Stimulated activated CD4-positive, alpha-beta T cell treated with anti-CD3 and anti-CD28 coated beads, Interleukin-12 subunit alpha, Interleukin-12 subunit beta, amount 100 ng/mL, for 48 hours (primary cell): ENCODE results near the gene MEDAG.
"Not testable (repeated sequence)": the region's sequence is repeated elsewhere in the genome, so short reads cannot be mapped to it uniquely, and the experiment has no call there.

ENCODE experiments used
- DNase-seq, 3 donors: peaks; one replicate each; pipeline ENCODE4 v3.0.0-alpha.2; 2020; ENCODE audit warnings: low read depth in 2 of 3, low spot score in 1 of 3

MEDAG gene

DNA sequence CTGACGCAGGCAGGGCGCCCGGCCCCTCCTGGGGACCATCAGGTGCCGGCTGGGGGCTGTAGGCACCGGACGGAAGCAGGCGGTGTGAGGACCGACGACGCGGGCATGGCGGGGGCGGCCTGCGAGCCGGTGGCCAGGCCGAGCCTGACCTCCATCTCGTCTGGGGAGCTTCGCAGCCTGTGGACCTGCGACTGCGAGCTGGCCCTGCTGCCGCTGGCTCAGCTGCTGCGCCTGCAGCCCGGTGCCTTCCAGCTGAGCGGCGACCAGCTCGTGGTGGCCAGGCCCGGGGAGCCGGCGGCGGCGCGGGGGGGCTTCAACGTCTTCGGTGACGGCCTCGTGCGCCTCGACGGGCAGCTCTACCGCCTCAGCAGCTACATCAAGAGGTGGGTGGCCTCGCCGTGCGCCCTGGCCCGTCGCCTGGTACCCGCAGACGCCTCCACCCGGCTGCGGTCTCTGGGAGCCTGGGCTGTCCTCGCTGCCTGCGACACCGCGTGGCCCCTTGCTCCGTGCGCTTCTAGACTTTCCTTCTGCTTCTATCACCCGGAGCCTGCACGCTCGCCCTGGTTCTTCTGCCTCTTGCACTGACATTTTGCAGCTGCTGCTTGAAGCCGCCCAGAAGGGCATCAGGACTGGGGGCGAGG, 460 bp downstream of the MEDAG start:
- DNase-seq: no peak

DNA sequence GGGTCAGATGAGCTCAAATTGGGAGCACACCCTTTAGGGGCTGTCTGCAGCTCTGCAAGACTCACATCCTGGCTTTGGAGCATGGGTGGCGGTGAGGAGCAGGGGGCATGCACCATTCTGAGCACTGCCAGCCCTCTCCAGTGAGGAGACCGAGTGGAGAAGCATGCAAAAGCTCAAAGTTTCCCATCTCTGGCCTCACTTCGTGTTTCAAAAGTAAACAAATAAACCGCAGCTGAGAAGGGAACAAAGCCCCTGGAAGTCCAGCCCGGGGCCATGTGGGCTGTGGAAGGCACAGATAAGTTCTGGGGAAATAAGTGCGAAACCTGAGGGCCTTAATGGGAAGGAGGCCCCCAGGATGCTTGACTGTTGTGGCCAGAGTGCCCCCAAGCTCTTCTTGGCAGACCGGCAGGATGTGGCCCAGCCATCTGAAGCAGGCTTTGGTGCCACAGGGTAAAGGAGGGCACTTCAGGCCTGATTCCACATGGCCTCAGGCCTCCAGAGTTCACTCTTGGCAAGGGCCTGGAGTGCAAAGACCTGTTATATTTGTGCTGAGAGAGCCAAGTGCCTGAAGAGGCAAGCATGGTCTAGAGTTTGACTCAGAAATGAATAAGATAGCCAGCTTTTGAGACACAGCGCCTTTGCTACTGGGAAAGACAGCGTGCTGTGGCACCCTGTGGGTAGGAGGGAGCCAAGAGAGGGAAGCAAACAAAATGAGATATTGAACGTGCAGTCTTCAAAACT, 1.2 kb downstream of the MEDAG start:
- no peak for DNase-seq

DNA sequence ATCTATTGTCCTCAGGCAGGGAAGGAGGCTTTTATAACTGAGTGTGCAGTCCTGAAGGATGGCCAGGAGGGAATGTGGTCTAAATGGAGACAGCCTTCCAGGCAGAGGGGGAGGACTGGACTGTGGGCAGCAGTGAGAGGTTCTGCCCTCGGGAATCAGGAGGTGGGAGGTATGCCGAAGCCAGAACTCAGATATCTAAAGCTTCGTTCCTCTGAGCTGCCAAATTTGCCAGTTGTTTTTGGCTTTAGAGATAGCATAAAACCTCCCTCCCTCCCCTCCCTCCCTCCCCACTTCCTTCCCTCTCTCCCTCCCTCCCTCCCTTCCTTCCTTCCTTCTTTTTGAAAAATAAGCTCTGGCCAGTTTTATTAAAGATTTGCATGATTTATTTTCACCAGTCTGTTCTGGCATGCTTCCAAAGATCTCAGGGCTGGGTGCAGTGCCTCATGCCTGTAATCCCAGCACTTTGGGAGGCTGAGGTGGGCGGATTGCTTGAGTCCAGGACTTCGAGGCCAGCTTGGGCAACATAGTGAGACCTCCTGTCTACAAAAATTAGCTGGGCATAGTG, 2.4 kb downstream of the MEDAG start:
- DNase-seq: no peak

DNA sequence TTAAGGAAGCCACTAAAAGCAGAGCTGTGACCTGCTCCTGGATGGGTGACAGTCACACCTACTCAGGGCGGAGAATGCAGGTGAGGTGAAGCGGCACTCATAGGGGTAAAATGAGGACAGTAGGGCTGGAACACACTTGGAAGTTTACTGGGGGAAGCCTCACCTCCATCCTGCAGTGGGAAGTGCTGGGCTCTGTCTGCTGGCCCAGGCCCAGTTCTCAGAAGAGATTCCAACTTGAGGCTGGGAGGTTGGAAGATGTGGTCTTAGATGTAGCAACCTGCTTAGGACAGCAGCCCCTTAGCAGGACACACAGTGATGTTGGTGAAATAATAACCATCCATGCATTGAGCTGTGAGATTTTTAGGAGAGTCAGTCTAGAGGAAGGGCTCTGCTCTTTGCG, 4.6 kb downstream of the MEDAG start:
- no peak for DNase-seq

DNA sequence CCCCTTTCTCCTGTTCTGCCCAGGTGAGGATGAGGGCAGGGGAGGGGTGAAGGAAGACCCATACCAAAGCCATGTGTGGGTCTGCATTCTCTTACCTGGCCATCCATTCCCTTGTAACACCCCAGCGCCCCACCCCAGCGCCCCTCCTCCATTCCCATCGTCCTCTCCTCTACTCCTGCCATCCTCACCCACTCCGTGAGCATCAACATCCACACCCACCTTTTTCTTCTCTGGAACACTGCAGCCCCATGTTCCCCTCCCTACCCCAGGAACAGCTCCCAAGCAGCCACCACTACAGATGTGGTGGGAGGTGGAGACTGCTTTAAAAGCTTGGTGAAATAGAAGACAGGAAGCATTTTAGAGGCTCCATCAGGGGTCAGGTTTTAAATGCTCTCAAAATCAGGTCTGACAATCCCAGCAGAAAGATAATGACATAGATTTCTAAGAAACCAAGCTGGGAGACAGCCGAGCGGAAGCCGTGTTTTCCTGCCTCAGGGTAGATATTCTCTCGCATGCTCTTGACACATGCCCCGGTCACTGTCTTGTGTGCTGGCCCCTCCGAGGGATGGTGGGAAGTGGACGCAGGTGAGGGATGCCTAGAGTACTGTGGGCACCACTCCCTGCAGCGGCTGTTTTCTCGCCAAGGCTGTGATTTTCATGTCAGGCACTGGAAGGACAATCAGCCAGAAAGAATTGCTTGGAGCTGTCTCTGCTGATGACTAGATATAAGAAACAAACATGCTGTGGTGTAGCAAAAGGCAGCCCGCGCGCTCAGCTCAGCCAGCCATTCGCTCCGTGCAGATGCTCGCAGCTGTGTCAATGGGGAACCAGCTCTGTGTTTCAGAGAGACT, 9.8 kb downstream of the MEDAG start:
- DNase-seq: no peak

DNA sequence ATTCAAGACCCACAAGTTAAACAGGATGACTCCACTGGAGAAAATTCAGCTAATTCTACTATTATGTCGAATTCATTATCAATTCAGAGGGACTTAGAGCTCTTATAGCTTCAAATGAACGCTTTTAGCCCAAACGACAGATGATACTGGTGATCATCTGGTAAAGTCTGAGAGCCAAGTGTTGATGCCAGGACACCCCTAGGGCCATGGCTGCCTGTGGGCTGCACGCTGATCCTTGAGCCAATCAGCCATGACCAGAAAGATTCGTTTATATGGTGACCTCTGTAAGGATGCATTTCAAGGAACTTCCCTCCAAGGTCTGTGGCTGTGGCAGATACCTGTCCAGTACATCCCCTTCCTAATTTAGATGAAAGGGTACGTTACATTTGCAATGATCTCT, 10.9 kb downstream of the MEDAG start:
- DNase-seq: no peak

DNA sequence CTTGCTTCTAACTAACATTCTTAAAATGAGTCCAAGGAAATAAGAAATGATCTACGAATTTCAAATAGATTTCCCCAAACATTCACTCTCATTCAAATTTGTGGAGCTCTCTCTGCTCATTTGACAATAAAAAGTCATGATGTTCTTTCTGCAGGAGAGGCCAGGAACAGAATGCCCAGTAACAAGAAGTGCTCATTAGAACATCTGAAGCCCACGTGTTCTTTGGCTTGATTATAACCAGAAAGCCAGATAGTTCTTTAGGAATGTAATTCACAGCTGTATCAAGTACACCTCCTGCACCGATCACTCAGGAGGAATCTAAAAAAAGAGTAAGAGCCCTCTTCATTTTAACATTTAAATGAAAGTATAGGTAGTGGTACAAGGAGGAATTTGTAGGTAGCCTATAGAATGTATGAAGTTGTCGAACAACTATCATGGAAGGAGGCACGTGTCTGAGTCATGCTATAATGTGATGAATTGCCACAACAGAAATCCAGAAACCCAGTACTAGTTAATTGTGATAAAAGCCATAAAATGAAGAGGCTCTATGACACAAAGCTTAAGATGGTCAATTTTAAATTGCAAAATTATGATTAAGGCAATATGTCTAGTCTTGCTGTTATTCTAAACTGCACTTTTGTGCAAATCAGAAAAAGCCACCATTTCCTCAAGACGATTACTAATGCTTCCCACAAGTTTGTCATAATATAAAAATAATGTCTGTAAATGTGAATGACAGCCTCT, 12.8 kb downstream of the MEDAG start:
- no peak for DNase-seq

DNA sequence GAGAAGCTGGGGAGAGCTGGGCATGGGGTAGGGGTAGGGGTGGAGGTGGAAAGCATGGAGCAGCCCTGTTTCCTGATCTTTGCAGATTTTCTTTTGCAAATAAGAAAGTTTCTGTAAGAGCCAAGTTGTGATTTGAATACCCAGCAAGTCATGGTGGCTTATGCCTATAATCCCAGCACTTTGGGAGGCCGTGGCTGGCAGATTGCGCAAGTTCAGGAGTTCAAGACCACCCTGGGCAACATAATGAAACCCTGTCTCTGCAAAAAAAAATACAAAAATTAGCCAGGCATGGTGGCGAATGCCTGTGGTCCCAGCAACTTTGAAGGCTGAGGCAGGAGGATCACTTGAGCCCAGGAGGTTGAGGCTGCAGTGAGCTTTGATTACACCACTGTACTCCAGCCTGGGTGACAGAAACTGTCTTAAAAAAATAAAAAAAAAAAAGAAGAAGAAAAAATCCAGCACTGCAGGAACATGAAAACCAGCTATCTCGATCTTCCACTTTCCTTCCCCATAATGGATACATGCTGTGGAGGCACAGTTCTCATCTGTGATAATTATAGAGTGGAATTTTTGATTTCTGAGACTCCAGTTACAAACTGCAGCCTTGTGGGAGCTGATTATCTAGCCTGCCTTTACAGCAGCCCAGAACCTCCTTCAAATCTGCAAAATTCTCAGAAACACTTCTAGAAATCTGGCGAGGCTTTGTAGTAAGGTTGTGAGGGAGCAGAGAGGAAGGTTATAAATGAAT, 14.3 kb downstream of the MEDAG start:
- no peak for DNase-seq

DNA sequence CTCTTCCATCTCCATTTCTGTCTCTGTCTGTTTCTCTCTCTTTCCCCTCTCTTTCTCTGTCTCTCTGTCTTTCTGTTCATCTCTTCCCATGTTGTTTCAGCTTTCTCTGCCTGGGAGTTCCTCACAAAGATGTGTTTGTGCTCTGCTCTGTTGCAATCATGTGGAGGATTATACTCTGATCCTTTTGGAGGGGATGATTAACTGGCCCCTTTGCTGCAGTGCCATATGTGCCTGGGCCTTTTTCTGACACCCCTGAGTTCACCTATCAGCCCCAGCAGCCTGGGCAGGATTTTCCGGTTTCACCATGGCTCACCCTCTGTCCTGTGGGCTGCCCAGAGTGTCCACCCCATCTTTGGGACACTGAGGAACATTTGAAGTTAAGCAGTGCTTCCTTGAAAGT, 17.3 kb downstream of the MEDAG start:
- no peak for DNase-seq

DNA sequence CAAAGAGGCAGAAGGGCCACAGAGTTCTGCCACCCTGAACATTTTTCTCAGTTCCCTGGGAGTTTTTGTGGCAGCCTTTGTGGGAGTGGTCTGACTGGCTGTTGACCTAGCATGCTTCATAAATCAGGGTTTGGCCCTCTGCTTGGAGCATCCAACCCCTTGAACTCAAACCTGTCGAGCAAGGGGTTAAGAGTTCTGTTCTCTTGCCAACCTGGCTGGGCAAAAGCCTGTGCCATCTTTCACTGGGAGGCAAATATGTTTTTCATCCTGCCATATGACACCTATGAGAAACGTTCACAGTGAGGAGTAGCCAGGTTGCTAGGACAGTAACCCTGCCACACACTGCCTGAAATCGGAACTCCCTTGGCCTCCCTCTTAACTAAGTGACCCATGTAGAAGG, 18.6 kb downstream of the MEDAG start:
- no peak for DNase-seq

DNA sequence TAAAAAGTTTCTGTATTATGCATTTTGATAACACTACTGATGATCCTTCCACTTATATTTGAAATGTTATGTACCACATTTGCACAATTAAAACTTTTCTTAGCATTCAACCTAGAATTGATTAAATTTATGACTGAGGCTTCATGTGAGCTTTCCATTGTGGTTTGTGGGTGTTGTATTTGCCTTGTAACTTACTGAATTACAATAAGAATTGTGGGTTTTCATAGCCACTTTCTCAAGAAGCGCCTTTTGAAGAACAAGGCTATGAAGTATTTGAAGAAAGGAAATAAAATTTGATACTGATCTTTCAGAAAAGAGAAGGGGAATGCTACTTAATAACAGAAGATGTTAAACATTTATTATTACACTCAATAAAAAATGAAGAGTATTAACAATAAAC, 19.4 kb downstream of the MEDAG start:
- DNase-seq: no peak

DNA sequence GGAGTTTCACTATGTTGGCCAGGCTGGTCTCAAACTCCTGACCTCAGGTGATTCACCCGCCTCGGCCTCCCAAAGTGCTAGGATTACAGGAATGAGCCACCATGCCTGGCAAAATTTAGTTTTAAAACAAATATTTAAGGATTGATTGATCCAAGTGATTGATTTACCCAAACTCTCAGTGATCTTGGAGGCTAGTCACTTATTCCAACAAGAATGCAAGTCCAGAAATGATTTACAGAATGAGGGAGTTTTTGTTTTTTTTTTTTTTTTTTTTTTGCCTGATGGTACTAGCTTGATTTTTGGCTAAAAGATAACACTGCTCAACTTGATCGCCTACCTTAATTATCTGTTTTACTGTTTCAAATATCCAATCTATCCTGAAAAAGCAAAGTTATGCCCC, 20.7 kb downstream of the MEDAG start:
- no peak for DNase-seq

DNA sequence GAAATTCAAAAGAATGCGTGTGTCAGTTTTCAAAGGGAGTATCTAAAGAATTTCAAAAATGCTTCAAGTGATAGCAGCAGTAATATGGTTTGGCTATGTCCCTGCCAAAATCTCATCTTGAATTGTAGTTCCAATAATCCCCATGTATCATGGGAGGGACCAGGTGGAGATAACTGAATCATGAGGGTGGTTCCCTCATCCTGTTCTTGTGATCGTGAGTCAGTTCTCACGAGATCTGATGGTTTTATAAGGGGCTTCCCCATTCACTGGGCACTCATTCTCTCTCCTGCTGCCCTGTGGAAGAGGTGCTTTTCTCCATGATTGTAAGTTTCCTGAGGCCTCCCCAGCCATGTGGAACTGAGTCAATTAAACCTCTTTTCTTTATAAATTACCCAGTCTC, 21.1 kb downstream of the MEDAG start:
- DNase-seq: not testable (repeated sequence)

DNA sequence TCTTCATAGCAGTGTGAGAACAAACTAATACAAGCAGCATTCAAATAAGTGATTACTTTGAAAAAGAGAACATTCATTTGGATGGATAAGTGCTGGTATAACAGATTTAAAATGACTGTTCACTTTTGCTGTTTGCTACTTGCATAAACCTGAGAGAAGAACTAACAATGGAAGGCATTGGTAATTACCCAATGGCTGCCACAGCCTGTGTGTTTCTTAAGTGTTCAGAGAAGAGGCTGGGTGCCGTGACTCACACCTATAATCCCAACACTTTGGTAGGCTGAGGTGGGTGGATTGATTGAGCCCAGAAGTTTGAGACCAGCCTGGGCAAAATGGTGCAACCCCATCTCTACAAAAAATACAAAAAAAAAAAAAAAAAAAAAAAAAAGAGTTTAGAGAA, 21.5 kb downstream of the MEDAG start:
- peak in 1 of 3 donors; percentile 11 for DNase-seq

DNA sequence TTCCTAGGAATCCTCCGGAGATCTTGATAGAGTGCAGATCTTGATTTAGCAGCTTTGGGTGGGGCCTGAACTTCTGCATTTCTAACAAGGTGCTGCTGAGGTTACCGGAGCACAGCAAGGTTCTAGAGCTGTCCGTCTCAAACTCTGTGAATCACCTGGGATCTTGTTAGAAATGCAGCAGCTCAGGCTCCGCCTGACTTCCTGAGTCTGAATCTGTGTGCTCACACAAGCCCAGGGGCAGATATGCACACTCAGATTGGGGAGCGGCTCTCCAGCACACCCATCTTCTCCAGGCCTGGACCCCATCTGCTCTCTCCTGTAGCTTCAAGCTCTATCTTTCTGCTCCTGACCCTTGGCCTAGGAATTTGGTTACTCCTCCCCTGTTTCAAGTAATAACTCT, 22.9 kb downstream of the MEDAG start:
- no peak for DNase-seq

DNA sequence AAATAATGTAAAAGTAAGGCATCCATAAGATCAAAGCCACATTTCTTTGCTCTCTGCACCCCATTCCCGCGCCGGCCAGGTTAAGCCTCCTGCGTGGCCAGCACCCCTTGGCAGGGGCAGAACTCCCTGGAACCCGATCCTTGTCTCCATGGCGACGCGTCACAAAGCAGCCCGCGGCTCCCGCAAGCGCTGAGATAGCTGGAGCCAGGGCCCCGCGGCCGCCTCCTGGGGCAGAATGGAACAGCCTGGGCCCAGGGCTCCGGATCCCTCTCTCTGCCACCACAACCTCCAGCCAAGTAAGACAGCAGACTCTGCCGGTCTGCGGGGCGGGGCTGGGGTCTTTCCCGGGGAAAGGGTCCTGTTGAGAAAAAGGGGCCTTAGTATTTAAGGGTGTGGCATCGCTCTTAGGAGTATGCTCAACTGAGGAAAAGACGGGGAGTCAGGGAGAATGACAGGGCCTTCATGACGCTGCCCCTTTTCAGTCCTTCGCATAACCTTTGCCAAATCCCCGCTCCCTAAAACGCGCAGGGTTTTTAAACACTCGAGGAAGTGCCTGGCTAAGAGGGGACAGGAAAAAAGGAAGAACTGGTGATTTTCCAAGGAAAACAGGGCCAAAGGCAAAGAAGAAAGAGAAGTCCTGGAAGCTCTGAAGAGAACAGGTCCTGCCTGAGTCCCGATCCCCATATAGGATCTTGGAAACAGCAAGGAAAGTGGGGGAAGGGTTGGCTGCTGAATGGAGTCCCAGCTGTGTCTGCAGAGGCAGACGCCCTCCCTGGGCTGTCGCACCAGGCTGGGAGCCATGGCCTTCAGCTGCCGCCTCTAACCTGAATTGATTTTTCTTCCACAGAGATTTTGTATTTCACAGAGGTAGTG, 26.6 kb downstream of the MEDAG start, which contains the start of gene TEX26:
Gene TEX26, plus strand, starts transcription at position 176 of the 873 bp plus-strand sequence. Its CDS starts 60 bp downstream, at position 236.
- DNase-seq: no peak

DNA sequence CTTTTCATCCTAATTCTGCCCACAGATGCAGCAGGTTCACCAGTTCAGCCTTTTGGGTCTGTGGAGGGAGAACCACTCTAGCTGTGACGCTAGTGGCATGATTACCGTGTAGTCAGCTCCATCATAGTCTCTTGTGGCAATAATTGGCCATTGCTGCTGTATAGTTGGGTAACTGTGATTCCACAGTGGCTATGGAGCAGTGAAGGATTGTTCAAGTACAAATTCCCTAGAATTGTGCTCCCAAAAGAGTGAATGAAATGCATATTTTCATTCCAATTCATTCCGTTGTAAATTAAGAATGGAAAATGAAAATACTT, 27.2 kb downstream of the MEDAG start:
- DNase-seq: no peak

DNA sequence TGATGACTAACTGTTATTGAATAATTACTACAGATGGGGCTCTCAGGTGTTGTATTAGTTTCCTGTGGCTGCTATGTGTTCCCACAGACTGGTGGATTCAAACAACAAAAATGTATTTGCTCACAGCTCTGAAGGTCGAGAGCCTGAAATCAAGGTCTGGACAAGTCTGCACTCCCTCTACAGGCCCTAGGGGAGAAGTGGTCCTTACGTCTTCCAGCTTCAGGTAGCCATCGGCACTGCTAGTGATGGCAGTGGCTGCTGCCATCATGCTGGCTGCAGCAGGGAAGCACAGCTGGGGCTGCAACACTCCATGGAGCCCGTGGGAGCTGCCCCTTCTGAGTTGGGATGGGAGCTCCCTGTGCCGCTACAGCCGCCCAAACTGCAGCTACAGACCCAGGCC, 28.3 kb downstream of the MEDAG start:
- DNase-seq: no peak

DNA sequence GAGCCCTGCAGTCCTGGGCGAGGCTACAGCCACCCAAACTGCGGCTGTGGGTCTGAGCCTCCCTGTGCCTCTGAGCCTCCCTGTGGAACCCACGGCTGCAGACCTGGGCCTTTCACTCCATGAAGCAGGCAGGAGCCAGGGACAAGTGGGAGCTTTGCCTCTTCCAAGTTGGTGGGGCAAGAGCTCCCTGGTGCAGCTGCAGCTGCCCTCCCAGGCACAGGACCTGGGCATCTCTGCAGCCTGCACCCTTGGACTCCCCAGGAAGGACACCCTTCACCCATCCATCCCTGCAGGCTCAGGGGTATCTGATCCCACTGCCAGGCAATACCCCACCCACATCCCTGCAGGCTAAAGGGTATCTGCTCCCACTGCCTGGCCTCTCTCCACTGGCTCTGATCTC, 28.7 kb downstream of the MEDAG start:
- DNase-seq: no peak
